Stomach (tissue), 9 donors: ENCODE results near the gene NQO2. TPM values are rescaled to one million over a fixed set of nuclear protein-coding genes. Genes with fewer than 3 reads are reported as not detected.
"Not testable (repeated sequence)": the region's sequence is repeated elsewhere in the genome, so short reads cannot be mapped to it uniquely, and the experiment has no call there.

Experiments used
- DNase-seq, 2 donors: peaks; one replicate each; pipeline versions ENCODE4 v3.0.0 to v3.0.0-alpha.2; 2013 to 2019
- H3K27ac ChIP-seq, 5 donors: fragments of 200-600 bp in 4 of 5; sonication (generic) in 4 of 5; one replicate each; pipeline ENCODE4 v1.5.1; 2013 to 2019; ENCODE audit warnings: mild to moderate bottlenecking in 1 of 5, moderate library complexity in 1 of 5
- H3K27me3 ChIP-seq, 3 donors: fragments of 200-600 bp; sonication (generic); one replicate each; pipeline ENCODE4 v1.5.1; 2017 to 2019; ENCODE audit warnings: mixed run types in 1 of 3
- H3K36me3 ChIP-seq, 4 donors: fragments of 200-600 bp; sonication (generic); 1 replicate in 3 of 4; 2 replicates in 1 of 4; pipeline ENCODE4 v1.5.1; 2016 to 2019
- H3K4me1 ChIP-seq, 4 donors: fragments of 200-600 bp; sonication (generic); one replicate each; pipeline ENCODE4 v1.5.1; 2016 to 2019
- H3K4me3 ChIP-seq, 4 donors: fragments of 200-600 bp; sonication (generic) in 3 of 4; one replicate each; pipeline ENCODE4 v1.5.1; 2016 to 2019; ENCODE audit warnings: mild to moderate bottlenecking in 1 of 4
- H3K9me3 ChIP-seq, 4 donors: fragments of 200-600 bp; sonication (generic); one replicate each; pipeline ENCODE4 v1.5.1; 2016 to 2019
- EP300 ChIP-seq: sonication (generic); formaldehyde crosslinking; IDR thresholded peaks from one replicate; pipeline ENCODE4 v1.6.1; 2017; ENCODE audit warnings: antibody characterized with exemption
- POLR2A ChIP-seq, 4 donors: fragments of 450-650 bp; IDR thresholded peaks; one replicate each; pipeline ENCODE4 v1.6.1; 2016; ENCODE audit warnings: antibody characterized with exemption in 4 of 4, control low read depth in 2 of 4, mild to moderate bottlenecking in 1 of 4, moderate library complexity in 1 of 4
- POLR2AphosphoS5 ChIP-seq, 3 donors: sonication (generic); formaldehyde crosslinking; IDR thresholded peaks; one replicate each; pipeline ENCODE4 v1.6.1; 2016; ENCODE audit warnings: antibody characterized with exemption in 3 of 3
- WGBS, 5 donors: extraction: QIAGEN DNeasy Blood & Tissue Kit in 3 of 5; methylation state at CpG; one replicate each; pipeline versions ENCODE4 v1.1.5 to v1.1.7; 2013 to 2018; 5-methylcytosine and 5-hydroxymethylcytosine counted together
- intact Hi-C: fragments of 100-400 bp; cut with DNase I; formaldehyde crosslinking; loops from one replicate; pipeline ENCODE4 v1.15.1; 2023; ENCODE audit warnings: low total_unique reads
- polyA plus RNA-seq, 3 donors: library from polyadenylated mRNA; stranded (reverse); fragments of 200-250 nt; gene quantifications; one replicate each; pipeline ENCODE4 v1.2.3, GENCODE V29; 2013
- total RNA-seq, 5 donors: library from RNA; depleted of rRNA; stranded (reverse); fragments of >200 nt; gene quantifications; one replicate each; pipeline versions ENCODE4 v1.1.0 to v1.2.3, GENCODE V29; 2014 to 2016
- TF ChIP-seq, protein P1 (sequence below), 7 experiments: fragments of 450-650 bp in 4 of 7; fragments of 200-600 bp in 3 of 7; sonication (generic) in 3 of 7; IDR thresholded peaks; one replicate each; pipeline ENCODE4 v1.5.1; 2016 to 2019; ENCODE audit warnings: antibody characterized with exemption in 7 of 7, control low read depth in 2 of 7, mild to moderate bottlenecking in 1 of 7
- donor health status: healthy with polysubstance abuse.
- donor health status: Bipolar disorder and iron deficiency.
- donor health status: healthy.

NQO2 gene
- total and polyA plus RNA-seq, 8 donors: 0.87 to 43.1 (median 28.3) TPM; not detected in 1

GRCh38 chr6:3022765-3023662 is 23.3 kb downstream of the NQO2 start:
- TF ChIP-seq POLR2A (IDR thresholded peaks at IDR 0.05) (no peak), EP300 (no peak), POLR2AphosphoS5 (IDR thresholded peaks at IDR 0.05) (no peak)
- TF ChIP-seq, protein P1, sequence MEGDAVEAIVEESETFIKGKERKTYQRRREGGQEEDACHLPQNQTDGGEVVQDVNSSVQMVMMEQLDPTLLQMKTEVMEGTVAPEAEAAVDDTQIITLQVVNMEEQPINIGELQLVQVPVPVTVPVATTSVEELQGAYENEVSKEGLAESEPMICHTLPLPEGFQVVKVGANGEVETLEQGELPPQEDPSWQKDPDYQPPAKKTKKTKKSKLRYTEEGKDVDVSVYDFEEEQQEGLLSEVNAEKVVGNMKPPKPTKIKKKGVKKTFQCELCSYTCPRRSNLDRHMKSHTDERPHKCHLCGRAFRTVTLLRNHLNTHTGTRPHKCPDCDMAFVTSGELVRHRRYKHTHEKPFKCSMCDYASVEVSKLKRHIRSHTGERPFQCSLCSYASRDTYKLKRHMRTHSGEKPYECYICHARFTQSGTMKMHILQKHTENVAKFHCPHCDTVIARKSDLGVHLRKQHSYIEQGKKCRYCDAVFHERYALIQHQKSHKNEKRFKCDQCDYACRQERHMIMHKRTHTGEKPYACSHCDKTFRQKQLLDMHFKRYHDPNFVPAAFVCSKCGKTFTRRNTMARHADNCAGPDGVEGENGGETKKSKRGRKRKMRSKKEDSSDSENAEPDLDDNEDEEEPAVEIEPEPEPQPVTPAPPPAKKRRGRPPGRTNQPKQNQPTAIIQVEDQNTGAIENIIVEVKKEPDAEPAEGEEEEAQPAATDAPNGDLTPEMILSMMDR (IDR thresholded peaks at IDR 0.05): no peak
- Histone ChIP-seq H3K36me3 (peaks cover 6 to 26% (median 20%) of the 10 kb centered on the region in 4 donors), H3K27ac (peak overlapping the region; percentile 72 to 91 (median 85)), H3K4me3 (peak overlapping the region; percentile 44 to 53 (median 46)), H3K27me3 (no peaks in the 10 kb centered on the region), H3K9me3 (no peaks in the 10 kb centered on the region), H3K4me1 (peaks cover 11 to 74% (median 25%) of the 10 kb centered on the region in 4 donors)
- DNase-seq: no peak
- WGBS, 5 donors: 31 to 64% (median 52%) methylated on average over 26 of the region's 26 CpGs
- intact Hi-C loops: no loop called here

DNA sequence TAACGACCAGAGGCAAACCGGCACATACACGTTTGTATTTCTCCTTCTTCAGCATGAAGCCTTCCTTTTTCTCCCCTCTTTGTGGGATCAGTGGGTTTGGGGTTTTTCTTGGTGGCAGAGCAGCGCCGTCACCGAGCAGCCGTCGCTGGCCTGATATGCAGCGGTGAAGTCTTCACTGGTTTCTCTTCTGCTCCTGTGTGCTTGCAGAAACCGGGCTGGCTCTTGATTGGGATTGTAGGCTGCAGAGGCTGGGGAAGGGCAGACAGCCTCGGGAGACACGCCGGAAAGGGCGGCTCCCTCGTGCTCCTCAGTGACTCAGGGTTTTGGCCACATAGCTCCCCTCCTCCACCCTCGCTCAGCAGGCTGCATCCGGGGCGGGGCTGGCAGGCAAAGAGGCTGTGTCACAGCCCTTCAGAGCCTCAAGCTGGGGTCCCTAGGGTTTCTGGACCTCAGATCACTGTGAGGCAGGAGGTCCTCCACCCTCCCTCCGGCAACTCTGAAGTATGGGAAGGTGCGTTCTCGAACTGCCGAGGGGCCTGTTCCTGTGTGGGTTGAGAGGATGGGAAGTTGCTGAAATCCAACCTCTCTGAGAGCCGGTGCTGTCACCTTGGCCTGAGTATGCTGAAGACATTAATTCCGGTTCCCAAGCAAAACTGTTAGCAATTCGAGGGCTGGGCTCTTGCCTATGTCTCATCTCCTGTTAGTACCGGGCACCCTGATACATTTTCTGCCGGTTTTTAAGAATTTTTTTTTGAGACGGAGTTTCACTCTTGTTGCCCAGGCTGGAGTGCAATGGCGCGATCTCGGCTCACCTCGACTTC is 24.2 kb downstream of the NQO2 start:
- H3K36me3 ChIP-seq: peaks cover 6 to 20% (median 16%) of the 10 kb centered on the region in 4 donors
- peak overlapping the region; percentile 44 to 53 (median 46) for H3K4me3 ChIP-seq
- WGBS, 5 donors: 22 to 43% (median 33%) methylated on average over 32 of the region's 32 CpGs

DNA sequence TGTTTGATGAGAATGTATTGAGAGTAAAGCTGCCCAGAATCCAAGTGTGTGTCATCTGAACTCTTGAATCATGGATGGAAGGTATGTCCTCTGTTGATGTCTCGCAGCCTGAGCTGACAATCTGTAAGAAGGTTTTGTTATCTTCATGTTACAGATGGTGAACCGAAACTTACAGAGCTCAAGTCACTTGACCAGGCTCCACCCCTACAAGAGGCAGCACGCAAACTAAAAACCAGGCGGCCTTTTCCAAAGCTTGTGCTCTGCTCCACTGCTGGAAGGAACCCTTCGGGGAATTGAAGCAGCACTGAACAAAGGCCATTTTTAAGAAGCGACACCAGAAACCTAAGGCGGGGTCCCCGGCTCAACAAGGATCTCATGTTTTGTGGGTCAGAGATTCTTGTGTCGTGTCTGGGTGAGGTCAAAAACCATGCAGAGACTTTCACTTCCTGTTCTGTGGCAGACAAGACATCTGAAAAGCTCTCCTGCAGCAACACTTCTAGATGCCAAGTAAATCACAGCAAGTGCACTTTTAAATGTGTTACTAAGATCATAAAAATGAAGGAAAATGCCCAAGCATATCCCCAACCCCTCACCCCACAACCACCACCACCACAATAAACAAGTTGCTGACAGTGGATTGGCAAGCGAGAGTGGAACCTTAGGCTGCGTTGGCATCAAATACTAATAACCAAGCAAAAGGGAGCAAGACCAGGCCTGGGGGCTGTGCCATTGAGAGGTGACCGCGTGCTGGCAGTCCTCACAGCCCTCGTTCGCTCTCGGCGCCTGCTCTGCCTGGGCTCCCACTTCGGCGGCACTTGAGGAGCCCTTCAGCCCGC is 27.3 kb downstream of the NQO2 start:
- TF ChIP-seq POLR2A (IDR thresholded peaks at IDR 0.05): no peak
- TF ChIP-seq, protein P1 (IDR thresholded peaks at IDR 0.05): no peak
- no peak for TF ChIP-seq POLR2AphosphoS5 (IDR thresholded peaks at IDR 0.05)
- TF ChIP-seq EP300: no peak
- intact Hi-C loops: no loop called here
- H3K36me3 ChIP-seq: no peaks in the 10 kb centered on the region
- H3K27ac ChIP-seq: peak overlapping the region in 2 of 5 donors; percentile 35 to 91
- no peak overlapping the region for H3K4me3 ChIP-seq
- H3K4me1 ChIP-seq: peaks cover 11 to 55% (median 25%) of the 10 kb centered on the region in 4 donors
- no peaks in the 10 kb centered on the region for H3K9me3 ChIP-seq
- WGBS, 5 donors: 83 to 96% (median 91%) methylated on average over 18 to 20 of the region's 20 CpGs
- no peaks in the 10 kb centered on the region for H3K27me3 ChIP-seq
- DNase-seq: peak in 1 of 2 donors; percentile 60

More for the DNA sequence above, 24.2 kb downstream of the NQO2 start:
- H3K27ac ChIP-seq: peak overlapping the region; percentile 72 to 91 (median 85)
- intact Hi-C loops: no loop called here
- TF ChIP-seq POLR2AphosphoS5 (IDR thresholded peaks at IDR 0.05): peak; percentile 60 to 95 (median 85)
- TF ChIP-seq EP300: no peak
- TF ChIP-seq POLR2A (IDR thresholded peaks at IDR 0.05): peak in 2 of 4 donors; percentile 23 to 45
- TF ChIP-seq, protein P1 (IDR thresholded peaks at IDR 0.05): peak in 1 of 7 experiments; percentile 8
- DNase-seq: peak; percentile 87 to 94
- H3K9me3 ChIP-seq: no peaks in the 10 kb centered on the region
- H3K27me3 ChIP-seq: no peaks in the 10 kb centered on the region
- peaks cover 11 to 80% (median 25%) of the 10 kb centered on the region in 4 donors for H3K4me1 ChIP-seq

DNA sequence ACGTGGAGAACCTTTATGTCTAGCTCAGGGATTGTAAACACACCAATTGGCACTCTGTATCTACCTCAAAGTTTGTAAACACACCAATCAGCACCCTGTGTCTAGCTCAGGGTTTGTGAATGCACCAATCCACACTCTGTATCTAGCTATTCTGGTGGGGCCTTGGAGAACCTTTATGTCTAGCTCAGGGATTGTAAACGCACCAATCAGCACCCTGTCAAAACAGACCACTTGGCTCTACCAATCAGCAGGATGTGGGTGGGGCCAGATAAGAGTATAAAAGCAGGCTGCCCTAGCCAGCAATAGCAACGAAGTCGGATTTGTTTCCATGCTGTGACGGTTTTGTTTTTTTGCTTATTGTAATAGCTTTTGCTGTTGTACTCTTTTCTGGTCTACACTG is 28.5 kb downstream of the NQO2 start:
- H3K36me3 ChIP-seq, H3K27ac ChIP-seq, H3K4me3 ChIP-seq, DNase-seq, H3K27me3 ChIP-seq, H3K9me3 ChIP-seq, intact Hi-C loops: not testable (repeated sequence)
- H3K4me1 ChIP-seq: peaks cover 11 to 44% (median 18%) of the 10 kb centered on the region in 4 donors
- 59 to 81% (median 70%) methylated on average over 5 of the region's 5 CpGs for WGBS, 5 donors
